GM12878 (cell line): ENCODE measurements around the gene ZMIZ1. TPM values are rescaled to one million over a fixed set of nuclear protein-coding genes. Genes with fewer than 3 reads are reported as not detected.
A peak's percentile ranks its signal among the peaks of the same experiment; 100 is the strongest.

Source experiments
- MEF2A ChIP-seq: IDR thresholded peaks from 2 replicates; pipeline ENCODE4 v1.6.1; 2011; ENCODE audit warnings: low read depth, mild to moderate bottlenecking, low read length, moderate library complexity; ENCODE audit not compliant: insufficient read depth
- RELB ChIP-seq: fragments of 450-650 bp; IDR thresholded peaks from 2 replicates; pipeline ENCODE4 v1.6.1; 2017; ENCODE audit warnings: low read depth, mild to moderate bottlenecking, moderate library complexity
- STAT3 ChIP-seq: IDR thresholded peaks from 2 replicates; pipeline ENCODE4 v1.6.1; 2011; ENCODE audit warnings: low read depth, low read length, improper control_type of control experiment
- polyA plus RNA-seq, 11 experiments: library from polyadenylated mRNA; depleted of rRNA in 4 of 11; unstranded in 6 of 11; stranded (reverse) in 5 of 11; fragments of >200 nt; fragmentation: Nextera tagmentation in 4 of 11; fragmentation: Illumina TruSeq in 1 of 11; extraction: Ambion mirVana in 4 of 11; extraction: Trizol in 1 of 11; gene quantifications; 1 replicate in 1 of 11; 2 replicates in 10 of 11; pipeline versions ENCODE4 v1.2.1 to v1.2.3, GENCODE V29; 2011 to 2016; ENCODE audit warnings: inconsistent platforms in 2 of 11, missing spikeins in 2 of 11, low read depth in 1 of 11
- total RNA-seq, 4 experiments: library from RNA; depleted of rRNA in 3 of 4; stranded (reverse); fragments of >200 nt in 3 of 4; fragmentation: Illumina TruSeq in 1 of 4; extraction: Trizol in 1 of 4; gene quantifications; 2 replicates each; pipeline versions ENCODE4 v1.2.1 to v1.2.3, GENCODE V29; 2013 to 2021
- TF ChIP-seq, protein P1 (sequence below): IDR thresholded peaks from 2 replicates; pipeline ENCODE4 v1.6.1; 2012; ENCODE audit warnings: improper control_type of control experiment, low read depth, low read length; ENCODE audit not compliant: insufficient replicate concordance

ZMIZ1 gene
- total and polyA plus RNA-seq, 10 of the 15 experiments (the other 5 are each of a cell fraction or from before 2014, with no cell fraction given): 3.1 to 82.3 (median 14.9) TPM

GRCh38 chr10:79248341-79249185 lies 179.8 kb downstream of the ZMIZ1 start (continued):
- TF ChIP-seq, protein P1, sequence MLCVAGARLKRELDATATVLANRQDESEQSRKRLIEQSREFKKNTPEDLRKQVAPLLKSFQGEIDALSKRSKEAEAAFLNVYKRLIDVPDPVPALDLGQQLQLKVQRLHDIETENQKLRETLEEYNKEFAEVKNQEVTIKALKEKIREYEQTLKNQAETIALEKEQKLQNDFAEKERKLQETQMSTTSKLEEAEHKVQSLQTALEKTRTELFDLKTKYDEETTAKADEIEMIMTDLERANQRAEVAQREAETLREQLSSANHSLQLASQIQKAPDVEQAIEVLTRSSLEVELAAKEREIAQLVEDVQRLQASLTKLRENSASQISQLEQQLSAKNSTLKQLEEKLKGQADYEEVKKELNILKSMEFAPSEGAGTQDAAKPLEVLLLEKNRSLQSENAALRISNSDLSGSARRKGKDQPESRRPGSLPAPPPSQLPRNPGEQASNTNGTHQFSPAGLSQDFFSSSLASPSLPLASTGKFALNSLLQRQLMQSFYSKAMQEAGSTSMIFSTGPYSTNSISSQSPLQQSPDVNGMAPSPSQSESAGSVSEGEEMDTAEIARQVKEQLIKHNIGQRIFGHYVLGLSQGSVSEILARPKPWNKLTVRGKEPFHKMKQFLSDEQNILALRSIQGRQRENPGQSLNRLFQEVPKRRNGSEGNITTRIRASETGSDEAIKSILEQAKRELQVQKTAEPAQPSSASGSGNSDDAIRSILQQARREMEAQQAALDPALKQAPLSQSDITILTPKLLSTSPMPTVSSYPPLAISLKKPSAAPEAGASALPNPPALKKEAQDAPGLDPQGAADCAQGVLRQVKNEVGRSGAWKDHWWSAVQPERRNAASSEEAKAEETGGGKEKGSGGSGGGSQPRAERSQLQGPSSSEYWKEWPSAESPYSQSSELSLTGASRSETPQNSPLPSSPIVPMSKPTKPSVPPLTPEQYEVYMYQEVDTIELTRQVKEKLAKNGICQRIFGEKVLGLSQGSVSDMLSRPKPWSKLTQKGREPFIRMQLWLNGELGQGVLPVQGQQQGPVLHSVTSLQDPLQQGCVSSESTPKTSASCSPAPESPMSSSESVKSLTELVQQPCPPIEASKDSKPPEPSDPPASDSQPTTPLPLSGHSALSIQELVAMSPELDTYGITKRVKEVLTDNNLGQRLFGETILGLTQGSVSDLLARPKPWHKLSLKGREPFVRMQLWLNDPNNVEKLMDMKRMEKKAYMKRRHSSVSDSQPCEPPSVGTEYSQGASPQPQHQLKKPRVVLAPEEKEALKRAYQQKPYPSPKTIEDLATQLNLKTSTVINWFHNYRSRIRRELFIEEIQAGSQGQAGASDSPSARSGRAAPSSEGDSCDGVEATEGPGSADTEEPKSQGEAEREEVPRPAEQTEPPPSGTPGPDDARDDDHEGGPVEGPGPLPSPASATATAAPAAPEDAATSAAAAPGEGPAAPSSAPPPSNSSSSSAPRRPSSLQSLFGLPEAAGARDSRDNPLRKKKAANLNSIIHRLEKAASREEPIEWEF: no peak
- no peak for TF ChIP-seq MEF2A
- peak; percentile 88 for TF ChIP-seq RELB
- no peak for TF ChIP-seq STAT3
- TF ChIP-seq, all 136 proteins: peak for 44
